GM21717 (cell line): ENCODE results near the gene ABO.
"Not testable (repeated sequence)": the region's sequence is repeated elsewhere in the genome, so short reads cannot be mapped to it uniquely, and the experiment has no call there.

Experiments used
- ATAC-seq: cut with Tn5 transposase; IDR thresholded peaks from one replicate; pipeline ENCODE4 v1.9.1; 2021; ENCODE audit warnings: mild to moderate bottlenecking, moderate library complexity; ENCODE audit not compliant: unreplicated experiment

ABO gene

DNA sequence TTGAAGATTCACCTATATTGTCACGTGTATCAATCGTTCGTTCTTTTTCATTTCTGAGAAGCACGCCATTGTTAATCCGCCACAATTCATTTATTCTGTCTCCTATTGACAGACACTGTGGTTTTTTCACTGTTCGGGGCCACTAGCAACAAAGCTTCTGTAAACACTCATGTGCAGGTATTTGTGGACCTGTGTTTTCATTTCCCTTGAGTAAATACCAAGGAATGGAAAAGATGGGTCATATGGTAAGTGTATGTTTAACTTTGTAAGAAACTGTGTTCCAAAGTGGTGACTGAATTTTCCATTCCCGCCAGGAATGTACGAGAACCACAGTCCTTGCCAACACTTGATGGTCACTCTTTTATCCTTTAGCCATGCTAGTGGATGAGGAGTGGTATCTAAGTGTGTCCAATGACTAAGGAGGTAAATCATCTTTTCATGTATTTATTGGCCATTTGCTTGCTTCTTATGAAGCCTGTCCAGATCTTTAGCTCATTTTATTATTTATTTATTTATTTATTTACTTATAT lies 10.7 kb downstream of the ABO start:
- no peak for ATAC-seq

DNA sequence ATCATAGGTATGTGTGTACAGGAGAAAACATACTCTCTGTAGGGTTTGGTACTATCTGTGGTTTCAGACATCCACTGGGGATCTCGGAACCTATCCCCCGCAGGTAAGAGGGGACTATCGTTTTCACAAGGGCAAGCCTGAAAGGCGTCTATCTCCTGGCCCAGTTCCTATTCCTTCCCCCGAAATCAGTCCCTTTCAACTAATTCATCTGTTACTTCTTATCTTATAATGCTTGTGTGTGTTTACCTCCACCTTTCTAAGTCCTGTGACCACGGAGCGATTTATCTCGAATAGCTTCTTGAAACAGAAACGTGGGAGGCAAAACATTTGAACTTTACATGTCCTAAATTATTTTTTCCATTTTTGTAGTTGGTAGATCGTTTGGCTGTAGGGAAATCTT lies 11.4 kb downstream of the ABO start:
- ATAC-seq = no peak

DNA sequence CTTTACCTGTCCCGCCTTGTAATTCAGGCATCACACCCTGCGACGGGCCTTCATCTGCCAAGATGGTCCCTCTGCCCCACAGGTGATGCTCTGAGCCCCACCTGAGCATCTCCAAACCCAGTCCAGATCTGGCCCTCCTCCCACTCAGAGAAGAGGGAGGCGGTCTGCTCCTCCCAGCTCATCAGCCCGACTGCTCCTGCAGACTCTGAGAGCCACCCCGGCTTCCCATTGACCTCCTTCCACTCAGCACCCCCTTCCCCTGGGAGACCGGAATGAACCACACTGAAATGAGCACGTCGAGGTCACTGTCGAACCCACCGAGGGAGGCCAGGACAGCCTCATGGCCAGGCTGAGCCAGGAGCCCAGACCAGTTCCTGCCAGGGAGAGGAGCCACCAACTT lies 12.8 kb downstream of the ABO start:
- ATAC-seq = no peak

DNA sequence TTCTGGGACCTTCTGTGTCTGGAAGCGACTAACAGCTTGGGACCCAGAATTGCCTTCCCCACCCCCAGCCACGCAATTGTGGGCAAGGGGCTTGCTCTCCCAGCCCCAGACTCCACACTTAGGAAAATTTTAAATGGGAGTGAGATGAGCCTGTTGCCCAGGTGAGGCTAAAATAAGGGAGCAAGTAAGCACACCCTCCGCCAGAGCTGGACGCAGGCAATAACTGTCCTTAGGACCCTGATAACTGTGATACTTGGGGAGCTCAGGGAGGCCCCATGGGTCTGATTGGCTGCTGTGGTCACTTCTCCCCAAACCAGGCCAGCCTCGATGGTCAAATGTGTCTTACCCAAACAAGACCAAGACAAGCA lies 13.3 kb downstream of the ABO start:
- ATAC-seq = no peak

DNA sequence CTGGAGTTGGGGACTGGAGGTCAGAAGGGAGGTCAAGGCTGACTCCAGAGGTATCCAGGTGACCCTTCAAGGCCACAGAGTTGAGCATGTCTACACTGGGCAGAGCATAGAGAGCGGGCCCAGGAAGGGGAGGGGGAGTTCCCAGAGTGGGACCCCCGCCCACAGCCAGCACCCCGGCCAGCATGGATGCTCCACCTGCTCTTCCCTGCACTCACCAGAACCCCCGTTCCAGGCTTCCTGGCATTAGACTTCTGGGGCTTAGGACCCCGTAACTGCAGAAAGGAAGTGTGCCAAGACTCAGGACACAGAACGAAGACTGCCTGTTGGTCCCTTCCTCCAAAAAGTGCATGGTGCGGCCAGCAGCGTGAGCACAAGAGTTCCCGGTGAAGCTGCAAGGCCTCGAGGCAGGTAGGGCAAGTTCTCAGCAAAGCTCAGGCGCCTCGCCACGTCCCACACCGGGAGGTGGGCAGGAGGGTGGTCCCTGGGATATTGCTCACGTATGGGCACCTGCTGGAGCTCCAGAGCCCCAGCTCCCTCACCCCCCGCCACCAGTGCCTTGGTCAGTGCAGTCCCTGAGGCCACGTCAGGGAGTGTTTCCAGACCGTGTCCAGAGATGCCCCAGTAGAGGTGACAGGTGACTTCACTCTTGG lies 13.8 kb downstream of the ABO start:
- ATAC-seq = no peak

DNA sequence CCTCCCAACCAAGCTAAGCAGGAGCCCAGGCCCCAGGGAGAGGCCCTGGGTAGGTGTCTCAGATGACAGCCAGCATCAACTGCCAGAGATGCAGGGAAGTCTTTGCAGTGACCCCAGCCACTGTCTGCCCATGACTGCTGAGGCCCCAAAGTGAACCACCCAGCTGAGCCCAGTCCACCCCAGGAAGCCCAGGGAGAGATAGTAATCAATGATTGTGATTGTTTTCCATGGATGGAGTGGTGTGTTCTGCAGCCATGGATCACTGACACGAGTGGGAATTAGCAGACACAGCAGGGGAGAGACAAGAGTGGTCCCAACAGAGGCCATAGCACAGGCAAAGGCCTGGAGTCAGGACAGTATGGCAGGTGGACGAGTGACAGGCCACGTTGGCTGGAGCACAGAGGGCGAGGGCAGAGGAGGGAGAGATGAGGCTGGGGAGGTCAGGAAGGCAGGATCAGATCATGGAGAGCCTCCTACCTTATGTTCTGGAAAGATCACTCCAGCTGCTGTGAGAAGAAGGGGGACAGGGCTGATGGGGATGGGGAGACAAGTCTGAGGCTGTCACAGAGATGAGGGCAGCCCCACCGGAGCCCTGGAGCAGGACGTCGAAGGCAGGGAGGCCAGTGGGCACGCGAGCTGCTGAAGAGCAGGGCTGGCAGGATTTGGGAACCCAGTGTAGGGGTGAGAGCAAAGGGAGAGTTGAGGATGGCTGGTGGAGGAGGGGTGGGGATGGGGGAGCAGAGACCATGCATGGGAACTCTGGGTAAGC lies 14.5 kb downstream of the ABO start:
- no peak for ATAC-seq

DNA sequence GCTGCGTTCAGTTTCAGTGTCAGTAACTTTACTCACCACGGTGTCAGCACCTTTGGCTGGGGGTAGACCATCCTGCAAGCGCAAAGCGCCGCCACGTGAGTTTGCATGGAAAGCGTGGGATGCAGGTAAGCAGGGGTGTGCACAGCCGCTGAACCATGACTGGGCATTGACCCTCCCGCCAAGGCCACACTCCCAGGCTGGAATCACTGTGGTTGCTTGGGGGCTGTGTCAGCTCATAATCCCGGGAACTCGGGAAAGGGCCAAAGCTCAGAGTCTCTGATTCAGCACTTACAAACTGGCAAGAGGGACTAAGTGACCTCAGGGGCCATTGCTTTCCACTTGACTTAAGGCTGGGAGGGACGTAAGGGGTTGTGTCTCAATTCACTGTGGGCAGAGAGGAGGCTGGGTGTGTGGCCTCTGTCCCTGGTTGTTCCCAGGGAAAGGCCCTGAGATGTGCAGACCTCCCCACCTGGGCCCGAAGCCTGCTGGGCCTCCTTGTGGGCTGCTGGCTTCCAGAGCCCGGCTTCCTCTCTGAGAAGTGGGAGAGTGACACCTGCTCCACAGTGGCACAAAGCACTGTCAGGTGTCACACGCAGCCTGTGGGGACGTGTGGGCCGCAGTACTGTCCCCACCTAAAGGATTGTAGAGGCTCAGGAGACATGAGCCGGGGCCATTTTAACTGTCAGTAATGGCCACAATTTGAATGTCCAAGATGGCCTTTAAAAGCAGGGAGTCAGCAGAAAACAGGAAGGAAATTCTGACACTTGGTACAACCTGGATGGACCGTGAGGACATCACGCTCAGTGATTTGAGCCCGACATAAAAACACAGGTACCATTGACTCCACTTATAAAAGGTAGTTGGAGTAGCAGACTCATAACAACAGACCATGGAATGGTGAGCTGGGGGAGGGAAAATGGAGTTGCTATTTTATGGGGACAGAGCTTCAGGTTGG lies 16.7 kb downstream of the ABO start:
- ATAC-seq = no peak

DNA sequence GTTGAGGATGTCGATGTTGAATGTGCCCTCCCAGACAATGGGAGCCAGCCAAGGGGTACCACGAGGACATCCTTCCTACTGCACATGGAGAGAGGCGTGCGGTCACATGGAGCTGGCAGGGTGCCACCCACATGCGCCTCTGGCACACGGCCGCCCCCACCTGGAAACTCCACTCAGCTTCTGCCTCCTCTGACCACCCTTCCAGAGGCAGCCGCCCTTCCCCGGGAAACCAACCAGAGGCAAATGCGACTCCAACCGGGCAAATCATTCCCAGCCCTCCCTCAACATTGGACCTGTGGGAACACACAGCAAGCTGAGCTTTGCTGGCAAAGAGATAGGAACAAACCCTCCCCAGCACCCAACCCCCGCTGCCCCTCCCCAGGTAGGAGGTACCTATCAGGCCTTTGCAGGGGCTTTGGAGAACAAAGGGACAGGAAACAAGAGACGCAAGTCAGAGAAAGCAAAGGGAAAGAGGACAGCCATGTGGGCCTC lies 17.5 kb downstream of the ABO start:
- ATAC-seq = no peak

DNA sequence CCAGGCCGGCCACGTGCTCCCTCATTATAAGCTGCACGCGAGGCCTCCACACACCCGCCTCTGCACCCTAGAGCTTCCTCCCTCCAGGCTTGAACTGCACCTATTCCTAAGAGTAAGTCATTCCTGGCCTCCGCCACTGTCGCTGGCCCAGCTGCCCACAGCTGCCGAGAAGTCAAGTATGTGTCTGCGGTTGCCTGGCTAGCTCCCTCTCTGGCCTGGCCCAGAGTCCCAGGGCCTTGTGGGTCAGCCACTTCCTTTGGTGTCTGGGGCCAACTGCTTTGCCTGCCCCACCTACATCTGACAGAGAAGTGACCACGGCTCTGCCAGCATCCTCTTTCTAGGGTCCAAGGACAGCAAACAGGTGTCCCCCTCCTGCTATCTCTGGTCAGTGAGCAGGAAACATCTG lies 18.3 kb downstream of the ABO start:
- no peak for ATAC-seq

DNA sequence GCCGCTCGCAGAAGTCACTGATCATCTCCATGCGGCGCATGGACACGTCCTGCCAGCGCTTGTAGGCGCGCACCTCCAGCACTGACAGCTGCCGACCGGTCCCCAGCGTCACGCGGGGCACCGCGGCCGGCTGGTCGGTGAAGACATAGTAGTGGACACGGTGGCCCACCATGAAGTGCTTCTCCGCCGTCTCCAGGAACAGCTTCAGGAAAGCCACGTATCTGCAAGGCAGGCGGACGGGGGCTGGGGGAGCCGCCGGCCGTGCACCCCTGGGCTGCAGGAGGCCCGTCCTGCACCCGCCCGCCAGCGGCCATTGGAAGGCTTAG lies 18.9 kb downstream of the ABO start:
- no peak for ATAC-seq

DNA sequence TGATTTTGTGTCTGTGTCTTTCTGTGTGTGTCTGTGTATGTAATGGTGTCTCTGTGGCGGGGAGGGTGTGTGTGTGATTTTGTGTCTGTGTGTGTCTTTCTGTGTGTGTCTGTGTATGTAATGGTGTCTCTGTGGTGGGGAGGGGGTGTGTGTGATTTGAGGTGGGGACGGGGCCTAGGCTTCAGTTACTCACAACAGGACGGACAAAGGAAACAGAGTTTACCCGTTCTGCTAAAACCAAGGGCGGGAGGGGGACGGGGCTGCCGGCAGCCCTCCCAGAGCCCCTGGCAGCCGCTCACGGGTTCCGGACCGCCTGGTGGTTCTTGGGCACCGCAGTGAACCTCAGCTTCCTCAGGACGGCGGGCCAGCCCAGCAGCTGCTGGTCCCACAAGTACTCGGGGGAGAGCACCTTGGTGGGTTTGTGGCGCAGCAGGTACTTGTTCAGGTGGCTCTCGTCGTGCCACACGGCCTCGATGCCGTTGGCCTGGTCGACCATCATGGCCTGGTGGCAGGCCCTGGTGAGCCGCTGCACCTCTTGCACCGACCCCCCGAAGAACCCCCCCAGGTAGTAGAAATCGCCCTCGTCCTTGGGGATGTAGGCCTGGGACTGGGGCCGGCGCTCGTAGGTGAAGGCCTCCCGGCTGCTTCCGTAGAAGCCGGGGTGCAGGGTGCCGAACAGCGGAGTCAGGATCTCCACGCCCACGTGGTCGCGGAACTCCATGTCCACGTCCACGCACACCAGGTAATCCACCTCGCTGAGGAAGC lies 19.4 kb downstream of the ABO start:
- ATAC-seq = no peak

DNA sequence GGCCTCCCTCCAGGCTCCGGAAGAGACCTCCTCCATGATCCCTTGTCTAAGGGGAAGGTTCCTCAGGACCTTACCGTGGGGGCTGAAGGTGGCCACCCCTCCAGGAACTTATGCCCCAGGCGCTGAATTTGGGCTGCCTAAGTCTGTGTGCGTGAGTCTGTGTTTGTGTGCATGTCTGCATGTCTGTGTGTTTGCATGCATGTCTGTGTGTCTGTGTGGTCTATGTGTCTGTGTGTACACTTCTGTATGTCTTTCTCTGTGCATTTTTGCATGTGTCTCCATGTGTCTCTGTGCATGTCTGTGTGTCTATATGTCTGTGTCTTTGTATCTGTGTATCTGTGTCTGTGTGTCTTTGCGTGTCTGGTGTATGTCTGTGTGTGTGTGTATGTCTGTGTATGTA lies 20.5 kb downstream of the ABO start:
- ATAC-seq = no peak

DNA sequence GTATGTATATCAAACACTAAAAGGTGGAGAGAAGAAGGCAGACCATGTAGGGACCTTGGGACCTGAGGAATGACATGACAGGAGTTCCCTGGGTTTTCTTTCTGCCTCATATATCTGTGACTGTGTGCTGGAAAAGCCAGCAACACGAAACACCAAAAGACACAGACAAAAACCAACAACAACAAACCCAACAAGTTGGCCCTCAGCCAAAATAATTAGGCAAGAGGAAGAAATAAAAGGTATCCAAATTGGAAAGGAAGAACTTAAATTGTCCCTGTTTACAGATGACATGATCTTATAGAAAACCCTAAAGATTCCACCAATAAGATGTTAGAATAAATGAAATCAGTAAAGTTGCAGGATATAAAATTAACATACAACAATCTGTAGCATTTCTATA lies 21.7 kb downstream of the ABO start:
- no peak for ATAC-seq

DNA sequence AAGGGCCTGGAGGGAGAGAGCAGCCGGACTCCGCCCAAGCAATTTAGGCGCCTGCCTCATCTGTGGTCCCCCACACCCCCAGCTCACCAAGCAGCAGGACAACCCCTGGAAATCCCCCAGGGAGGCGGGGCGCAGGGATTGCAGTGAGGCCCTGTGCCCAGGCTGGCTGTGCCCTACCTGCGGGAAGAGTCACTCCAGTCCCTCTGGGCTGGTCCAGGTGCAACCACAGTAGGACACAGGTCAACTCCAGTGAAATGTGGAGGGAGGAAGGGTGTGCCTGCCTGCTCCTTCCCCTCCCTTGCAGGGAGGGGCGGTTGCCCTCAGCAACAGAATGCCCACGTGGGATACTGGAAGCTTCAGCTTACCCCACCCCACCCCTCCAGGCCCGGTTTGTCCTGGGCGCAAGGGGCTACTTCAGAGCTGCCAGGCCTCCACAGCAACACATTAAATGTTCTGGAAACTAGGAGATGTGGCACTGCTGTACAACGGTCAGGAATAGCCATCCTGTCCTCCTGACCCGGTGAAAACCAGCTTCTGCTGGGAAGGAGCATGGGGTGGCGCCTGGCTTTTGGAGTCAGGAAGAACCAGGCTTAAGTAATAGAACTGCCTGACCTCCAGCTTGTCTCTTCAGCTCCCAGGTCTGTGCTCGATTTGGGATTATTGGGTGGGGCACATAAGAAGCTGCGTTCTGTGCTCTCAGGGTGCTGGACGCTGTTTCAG lies 22.5 kb downstream of the ABO start:
- ATAC-seq = no peak

DNA sequence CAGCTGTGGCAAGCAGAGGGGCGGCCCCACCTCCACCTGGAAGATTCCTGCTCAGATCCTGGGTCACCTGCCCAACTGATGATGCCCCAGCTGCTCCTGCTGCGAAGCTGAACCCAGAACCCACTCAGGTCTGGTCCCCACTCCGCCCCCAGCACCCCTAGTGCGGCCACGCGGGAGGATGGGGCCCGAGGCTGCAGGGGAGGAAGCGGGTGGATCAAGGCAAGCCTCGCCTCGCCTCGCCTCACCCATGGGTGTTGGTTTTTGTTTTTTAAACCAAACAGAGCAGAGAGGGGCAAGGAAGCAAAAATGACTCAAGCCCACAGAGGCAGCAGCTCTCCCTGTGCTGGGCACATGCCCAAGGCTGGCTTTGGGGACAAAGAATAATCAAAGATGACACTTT lies 23.2 kb downstream of the ABO start:
- ATAC-seq = no peak

DNA sequence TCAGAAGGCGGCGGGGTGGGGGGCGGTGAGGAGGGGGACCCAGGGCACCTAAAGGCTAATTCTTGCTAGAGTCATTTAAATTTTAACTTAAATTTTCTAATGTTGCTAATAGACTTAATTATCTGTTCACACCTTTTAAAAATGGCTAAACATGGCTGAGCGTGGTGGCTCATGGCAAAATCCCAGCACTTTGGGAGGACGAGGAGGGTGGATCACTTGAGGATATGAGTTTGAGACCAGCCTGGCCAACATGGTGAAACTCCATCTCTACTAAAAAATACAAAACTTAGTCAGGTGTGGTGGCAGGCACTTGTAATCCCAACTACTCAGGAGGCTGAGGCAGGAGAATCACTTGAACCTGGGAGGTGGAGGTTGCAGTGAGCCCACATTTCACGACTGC lies 23.8 kb downstream of the ABO start:
- not testable (repeated sequence) for ATAC-seq

DNA sequence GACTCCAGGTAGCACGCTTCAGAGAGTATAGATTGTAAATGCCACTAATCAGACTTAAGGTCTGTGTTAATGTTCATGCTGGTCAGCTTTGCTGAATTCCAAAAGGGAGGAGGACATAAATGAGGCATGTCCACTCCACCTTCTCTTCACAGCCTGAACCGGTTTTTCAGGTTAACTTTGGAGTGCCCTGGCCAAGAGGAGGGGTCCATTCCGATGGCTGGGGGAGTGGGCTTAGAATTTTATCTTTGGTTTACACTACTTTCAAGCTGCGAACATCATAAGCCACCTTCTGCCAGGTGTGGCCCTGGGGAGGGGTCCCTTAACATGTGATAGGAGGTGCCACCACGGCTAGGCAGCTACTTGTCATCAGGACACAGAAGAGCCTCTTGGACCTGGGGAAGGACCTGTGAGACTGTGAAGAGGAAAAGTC lies 24.2 kb downstream of the ABO start:
- no peak for ATAC-seq

DNA sequence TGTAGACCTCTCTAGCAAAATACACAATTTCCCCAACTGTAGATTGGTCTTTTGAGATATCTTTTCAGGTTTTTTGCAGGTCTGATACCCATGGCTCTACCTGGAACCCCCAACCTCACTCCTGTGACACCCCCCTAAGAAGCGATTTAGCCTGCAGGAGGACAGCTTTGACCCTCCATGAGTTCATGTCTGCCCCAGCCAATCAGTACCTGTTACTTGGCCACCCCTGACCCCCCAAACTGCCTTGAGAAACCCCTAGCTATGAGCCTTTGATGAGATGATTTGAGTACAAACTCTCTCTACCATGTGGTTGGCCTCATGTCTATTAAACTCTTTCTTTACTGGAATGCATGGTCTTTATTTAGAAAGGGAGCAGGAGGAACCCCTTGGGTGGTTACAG lies 25.7 kb downstream of the ABO start:
- no peak for ATAC-seq

DNA sequence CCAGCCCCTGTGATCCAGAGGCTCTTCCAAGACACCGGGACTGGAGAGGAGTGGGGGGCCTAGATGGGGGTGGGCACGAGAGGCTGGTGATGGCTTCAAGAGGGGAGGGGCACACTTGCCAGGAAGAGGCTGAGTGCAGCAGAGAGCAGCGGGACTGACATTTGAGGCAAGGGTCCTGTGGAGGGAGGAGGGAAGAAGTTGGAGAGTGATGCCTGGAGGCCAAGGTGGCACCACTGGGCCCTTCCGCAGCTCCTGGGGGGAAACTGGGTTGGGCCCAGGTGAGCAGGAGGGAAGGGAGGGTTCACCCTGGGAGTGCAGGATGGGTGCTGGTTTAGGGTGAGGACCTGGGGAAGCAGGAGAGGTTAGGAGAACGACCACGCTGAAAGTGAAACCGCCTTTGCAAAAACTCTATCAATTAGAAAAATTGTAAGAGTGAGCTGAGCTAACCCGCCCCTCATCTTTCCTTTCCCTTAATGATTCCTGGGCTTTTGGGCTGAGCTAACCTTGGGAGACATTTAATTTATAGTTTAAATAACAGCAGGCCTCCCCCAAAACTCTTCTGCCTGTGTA lies 26.2 kb downstream of the ABO start:
- ATAC-seq = no peak

DNA sequence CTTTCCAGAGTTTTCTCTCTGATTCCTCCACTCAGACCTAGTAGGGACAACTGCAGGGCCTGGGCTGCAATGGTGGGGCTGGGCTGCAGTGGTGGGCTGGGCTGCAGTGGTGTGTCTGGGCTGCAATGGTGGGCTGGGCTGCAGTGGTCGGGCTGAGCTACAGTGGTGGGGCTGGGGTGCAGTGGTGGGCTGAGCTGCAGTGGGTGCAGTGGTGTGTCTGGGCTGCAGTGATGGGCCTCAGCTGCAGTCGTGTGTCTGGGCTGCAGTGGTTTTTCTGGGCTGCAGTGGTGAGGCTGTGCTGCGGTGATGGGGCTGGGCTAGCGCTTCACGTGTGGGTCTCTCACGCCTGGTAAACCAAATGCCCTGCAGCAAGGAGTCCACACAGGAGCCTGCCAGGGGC lies 27.4 kb downstream of the ABO start:
- ATAC-seq = no peak
